AG09319 (cell line): ENCODE results near the gene C1orf210.

ENCODE experiments used
- DNase-seq: peaks from one replicate; pipeline ENCODE4 v3.0.0-alpha.2; 2010; ENCODE audit warnings: low read depth; ENCODE audit errors: extremely low read depth
- CTCF ChIP-seq: IDR thresholded peaks from 2 replicates; pipeline ENCODE4 v1.5.1; 2011; ENCODE audit warnings: low read depth, mild to moderate bottlenecking, inconsistent platforms, low read length, moderate library complexity

Gene C1orf210

GRCh38 chr1:43272161-43272560 is 13.2 kb downstream of the C1orf210 start:
- no peak for TF ChIP-seq CTCF
- DNase-seq = no peak

- no peak for DNase-seq
Measured at GRCh38 chr1:43271186-43272118, 13.9 kb downstream of the C1orf210 start.

GRCh38 chr1:43270421-43271095 is 14.8 kb downstream of the C1orf210 start:
- no peak for DNase-seq
- TF ChIP-seq CTCF = no peak

More at GRCh38 chr1:43271186-43272118, 13.9 kb downstream of the C1orf210 start:
- no peak for TF ChIP-seq CTCF

GRCh38 chr1:43269627-43270375 is 15.6 kb downstream of the C1orf210 start, which contains the start of gene TMEM125:
TMEM125 (plus strand) TSS chr1:43269983; CDS start chr1:43272723, 2,740 bp downstream.
- no peak for TF ChIP-seq CTCF
- DNase-seq = no peak

GRCh38 chr1:43267818-43268425 is 17.5 kb downstream of the C1orf210 start:
- no peak for TF ChIP-seq CTCF
- no peak for DNase-seq

- DNase-seq = peak; percentile 52
- no peak for TF ChIP-seq CTCF
Measured at GRCh38 chr1:43267291-43267805, 18.0 kb downstream of the C1orf210 start.
